ENCODE results near the gene OXER1. TPM values are rescaled to one million over a fixed set of nuclear protein-coding genes. Genes with fewer than 3 reads are reported as not detected.

The OXER1 gene
- total RNA-seq, 4 donors from 2014 or later = 8.2 to 25.0 (median 14.5) TPM

- Histone ChIP-seq H3K36me3 (no peaks in the 10 kb centered on the region), H3K4me1 (no peaks in the 10 kb centered on the region), H3K27ac (no peak overlapping the region), H3K9me3 (no peaks in the 10 kb centered on the region), H3K27me3 (no peaks in the 10 kb centered on the region), H3K4me3 (no peak overlapping the region)
- TF ChIP-seq, protein P1, sequence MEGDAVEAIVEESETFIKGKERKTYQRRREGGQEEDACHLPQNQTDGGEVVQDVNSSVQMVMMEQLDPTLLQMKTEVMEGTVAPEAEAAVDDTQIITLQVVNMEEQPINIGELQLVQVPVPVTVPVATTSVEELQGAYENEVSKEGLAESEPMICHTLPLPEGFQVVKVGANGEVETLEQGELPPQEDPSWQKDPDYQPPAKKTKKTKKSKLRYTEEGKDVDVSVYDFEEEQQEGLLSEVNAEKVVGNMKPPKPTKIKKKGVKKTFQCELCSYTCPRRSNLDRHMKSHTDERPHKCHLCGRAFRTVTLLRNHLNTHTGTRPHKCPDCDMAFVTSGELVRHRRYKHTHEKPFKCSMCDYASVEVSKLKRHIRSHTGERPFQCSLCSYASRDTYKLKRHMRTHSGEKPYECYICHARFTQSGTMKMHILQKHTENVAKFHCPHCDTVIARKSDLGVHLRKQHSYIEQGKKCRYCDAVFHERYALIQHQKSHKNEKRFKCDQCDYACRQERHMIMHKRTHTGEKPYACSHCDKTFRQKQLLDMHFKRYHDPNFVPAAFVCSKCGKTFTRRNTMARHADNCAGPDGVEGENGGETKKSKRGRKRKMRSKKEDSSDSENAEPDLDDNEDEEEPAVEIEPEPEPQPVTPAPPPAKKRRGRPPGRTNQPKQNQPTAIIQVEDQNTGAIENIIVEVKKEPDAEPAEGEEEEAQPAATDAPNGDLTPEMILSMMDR (IDR thresholded peaks at IDR 0.05) = no peak
- peak in 1 of 3 donors; percentile 41 for DNase-seq
Measured at GRCh38 chr2:42771546-42772153, 7.7 kb upstream of the OXER1 start.

- TF ChIP-seq, protein P1 (IDR thresholded peaks at IDR 0.05) = peak in 4 of 6 experiments; percentile 14 to 28 (median 22)
- no peak for TF ChIP-seq POLR2A (IDR thresholded peaks at IDR 0.05)
- DNase-seq = peak in 1 of 3 donors; percentile 57
- no peak overlapping the region for H3K4me3 ChIP-seq
- H3K4me1 ChIP-seq = no peaks in the 10 kb centered on the region
- no peak overlapping the region for H3K27ac ChIP-seq
- H3K9me3 ChIP-seq = no peaks in the 10 kb centered on the region
- no peaks in the 10 kb centered on the region for H3K27me3 ChIP-seq
- no peaks in the 10 kb centered on the region for H3K36me3 ChIP-seq
Measured at GRCh38 chr2:42770288-42771131, 6.6 kb upstream of the OXER1 start.

DNA sequence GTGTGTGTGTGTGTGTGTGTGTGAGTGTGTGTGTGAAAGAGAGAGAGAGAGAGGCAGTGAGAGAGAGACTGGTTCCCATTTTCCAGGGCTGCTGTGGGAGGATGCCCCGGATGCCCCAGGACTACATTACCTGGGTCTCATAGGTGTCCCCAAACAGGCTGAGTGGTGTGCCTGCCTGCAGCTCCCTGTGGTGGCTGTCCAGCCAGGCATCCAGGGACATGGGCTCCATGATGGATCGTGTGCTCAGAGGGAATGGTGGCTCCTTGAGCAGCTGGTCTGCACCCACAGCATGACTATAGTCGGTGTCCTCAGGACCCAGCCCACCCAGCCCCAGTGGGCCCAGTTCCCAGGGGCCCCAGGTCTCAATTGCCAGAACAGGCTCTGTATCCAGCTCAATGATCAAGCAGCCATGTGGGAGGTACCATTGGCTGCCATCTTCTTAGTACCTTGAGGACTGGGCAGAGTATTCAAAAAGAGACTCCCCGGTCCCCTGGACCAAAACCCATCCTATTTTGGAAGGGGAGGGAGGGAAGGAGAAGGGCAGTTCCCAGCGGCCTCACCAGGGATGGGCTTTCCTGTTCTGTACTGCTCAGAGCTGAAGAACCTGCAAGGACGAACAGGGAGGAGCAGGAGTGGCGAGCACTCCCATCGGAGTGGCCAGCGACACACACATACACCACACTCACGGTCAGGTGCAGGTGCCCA is 5.8 kb upstream of the OXER1 start:
- TF ChIP-seq, protein P1 (IDR thresholded peaks at IDR 0.05) = no peak

DNA sequence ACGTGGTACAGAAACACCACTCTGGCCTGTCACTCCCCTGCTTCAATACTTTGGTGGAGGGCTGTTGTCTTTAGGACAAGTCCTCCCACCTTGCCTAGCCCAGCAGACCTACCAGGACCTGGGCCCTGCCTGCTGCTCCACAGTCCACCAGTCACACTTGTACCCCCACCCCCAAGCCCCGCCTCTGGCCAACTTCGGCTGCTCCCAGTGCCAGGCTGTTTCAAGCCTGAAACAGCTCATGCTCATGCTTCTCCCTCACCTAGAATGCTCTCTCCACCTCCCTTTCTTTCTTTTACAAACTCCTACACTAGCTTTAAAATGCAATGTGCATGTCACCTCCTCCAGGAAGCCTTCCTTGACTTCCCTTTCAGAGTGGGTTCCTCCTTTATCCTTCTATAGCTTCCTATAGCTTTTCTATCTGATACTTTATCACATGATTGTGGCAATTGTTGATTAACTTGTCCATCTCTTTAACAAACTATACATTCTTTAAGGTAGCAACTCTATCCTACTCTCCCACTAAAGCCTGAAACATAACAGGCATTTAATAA is 4.8 kb upstream of the OXER1 start:
- TF ChIP-seq POLR2A (IDR thresholded peaks at IDR 0.05) = no peak
- TF ChIP-seq, protein P1 (IDR thresholded peaks at IDR 0.05) = no peak
- no peak for DNase-seq
- no peaks in the 10 kb centered on the region for H3K36me3 ChIP-seq

More for the DNA sequence above, 5.8 kb upstream of the OXER1 start:
- Histone ChIP-seq H3K4me1 (no peaks in the 10 kb centered on the region), H3K4me3 (no peak overlapping the region), H3K27me3 (no peaks in the 10 kb centered on the region), H3K27ac (no peak overlapping the region), H3K9me3 (no peaks in the 10 kb centered on the region), H3K36me3 (no peaks in the 10 kb centered on the region)
- peak in 1 of 3 donors; percentile 29 for DNase-seq

GRCh38 chr2:42767899-42768705 is 4.2 kb upstream of the OXER1 start:
- no peaks in the 10 kb centered on the region for H3K9me3 ChIP-seq
- no peaks in the 10 kb centered on the region for H3K27me3 ChIP-seq
- peak in 1 of 3 donors; percentile 27 for DNase-seq
- no peak for TF ChIP-seq POLR2A (IDR thresholded peaks at IDR 0.05)
- no peaks in the 10 kb centered on the region for H3K4me1 ChIP-seq
- no peaks in the 10 kb centered on the region for H3K36me3 ChIP-seq
- H3K27ac ChIP-seq = no peak overlapping the region
- no peak overlapping the region for H3K4me3 ChIP-seq

More for the DNA sequence above, 4.8 kb upstream of the OXER1 start:
- Histone ChIP-seq H3K4me3 (no peak overlapping the region), H3K4me1 (no peaks in the 10 kb centered on the region), H3K9me3 (no peaks in the 10 kb centered on the region), H3K27me3 (no peaks in the 10 kb centered on the region), H3K27ac (no peak overlapping the region)
